NCI-H446 treated with DMSO at 0.1 percent for 48 hours (cell line): Measurements from ENCODE around the gene MFSD8.
A peak's percentile ranks its signal among the peaks of the same experiment; 100 is the strongest.
"Not testable (repeated sequence)": the region's sequence is repeated elsewhere in the genome, so short reads cannot be mapped to it uniquely, and the experiment has no call there.

Source experiments
- DNase-seq: peaks from one replicate; lab custom pipeline; 2025; lab: John Stamatoyannopoulos, UW

The MFSD8 gene

GRCh38 chr4:127936974-127937373 is 28.0 kb downstream of the MFSD8 start:
- no peak for DNase-seq

- DNase-seq = not testable (repeated sequence)
Measured at GRCh38 chr4:127931836-127932235, 33.1 kb downstream of the MFSD8 start.

- DNase-seq = no peak
Measured at GRCh38 chr4:127930175-127930574, 34.8 kb downstream of the MFSD8 start.

- DNase-seq = not testable (repeated sequence)
Measured at GRCh38 chr4:127925720-127926119, 39.3 kb downstream of the MFSD8 start.

GRCh38 chr4:127922226-127922625 is 42.7 kb downstream of the MFSD8 start:
- DNase-seq = no peak

- DNase-seq = no peak
Measured at GRCh38 chr4:127920521-127920920, 44.5 kb downstream of the MFSD8 start.

- DNase-seq = no peak
Measured at GRCh38 chr4:127917151-127917550, 47.8 kb downstream of the MFSD8 start.

- DNase-seq = no peak
Measured at GRCh38 chr4:127916512-127916911, 48.5 kb downstream of the MFSD8 start.

GRCh38 chr4:127905029-127905428 is 59.9 kb downstream of the MFSD8 start:
- DNase-seq = no peak

- not testable (repeated sequence) for DNase-seq
Measured at GRCh38 chr4:127899682-127900081, 65.3 kb downstream of the MFSD8 start.

GRCh38 chr4:127896528-127896927 is 68.4 kb downstream of the MFSD8 start:
- DNase-seq = no peak

GRCh38 chr4:127896069-127896468 is 68.9 kb downstream of the MFSD8 start:
- no peak for DNase-seq

- DNase-seq = no peak
Measured at GRCh38 chr4:127889903-127890302, 75.1 kb downstream of the MFSD8 start.

- DNase-seq = no peak
Measured at GRCh38 chr4:127888559-127888958, 76.4 kb downstream of the MFSD8 start.

- no peak for DNase-seq
Measured at GRCh38 chr4:127881563-127881864, 83.5 kb downstream of the MFSD8 start.

GRCh38 chr4:127880763-127881562 is 84.0 kb downstream of the MFSD8 start, which contains the start of gene PLK4:
Gene PLK4, plus strand, starts transcription at chr4:127880893. Its CDS starts 242 bp downstream, at chr4:127881135.
- DNase-seq = peak; percentile 93

- no peak for DNase-seq
Measured at GRCh38 chr4:127875791-127876190, 89.2 kb downstream of the MFSD8 start.

- no peak for DNase-seq
Measured at GRCh38 chr4:127870688-127871087, 94.3 kb downstream of the MFSD8 start.

- no peak for DNase-seq
Measured at GRCh38 chr4:127870281-127870680, 94.7 kb downstream of the MFSD8 start.

GRCh38 chr4:127868196-127868595 is 96.8 kb downstream of the MFSD8 start:
- no peak for DNase-seq
